NCI-H82 (cell line): Measurements from ENCODE around the gene IFITM1.
A peak's percentile ranks its signal among the peaks of the same experiment; 100 is the strongest.
"Not testable (repeated sequence)": the region's sequence is repeated elsewhere in the genome, so short reads cannot be mapped to it uniquely, and the experiment has no call there.

Experiments
- DNase-seq: peaks from one replicate; lab custom pipeline; 2025; lab: John Stamatoyannopoulos, UW

The IFITM1 gene

DNA sequence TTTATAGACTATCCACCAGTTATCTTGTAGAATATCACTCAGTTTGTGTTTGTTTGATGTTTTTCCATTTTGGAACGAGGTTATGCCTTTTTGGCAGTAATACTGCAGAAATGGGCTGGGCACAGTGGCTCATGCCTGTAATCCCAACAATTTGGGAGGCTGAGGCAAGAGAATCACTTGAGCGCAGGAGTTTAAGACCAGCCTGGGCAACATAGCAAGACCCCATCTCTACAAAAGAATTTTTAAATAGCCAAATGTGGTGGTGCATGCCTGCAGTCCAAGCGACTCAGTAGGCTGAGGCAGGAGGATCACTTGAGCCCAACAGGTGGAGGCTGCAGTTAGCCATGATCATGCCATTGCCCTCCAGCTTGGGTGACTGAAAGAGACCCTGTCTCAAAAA, 32.7 kb downstream of the IFITM1 start:
- no peak for DNase-seq

GRCh38 chr11:349270-349954, 35.6 kb downstream of the IFITM1 start:
- DNase-seq: not testable (repeated sequence)

DNA sequence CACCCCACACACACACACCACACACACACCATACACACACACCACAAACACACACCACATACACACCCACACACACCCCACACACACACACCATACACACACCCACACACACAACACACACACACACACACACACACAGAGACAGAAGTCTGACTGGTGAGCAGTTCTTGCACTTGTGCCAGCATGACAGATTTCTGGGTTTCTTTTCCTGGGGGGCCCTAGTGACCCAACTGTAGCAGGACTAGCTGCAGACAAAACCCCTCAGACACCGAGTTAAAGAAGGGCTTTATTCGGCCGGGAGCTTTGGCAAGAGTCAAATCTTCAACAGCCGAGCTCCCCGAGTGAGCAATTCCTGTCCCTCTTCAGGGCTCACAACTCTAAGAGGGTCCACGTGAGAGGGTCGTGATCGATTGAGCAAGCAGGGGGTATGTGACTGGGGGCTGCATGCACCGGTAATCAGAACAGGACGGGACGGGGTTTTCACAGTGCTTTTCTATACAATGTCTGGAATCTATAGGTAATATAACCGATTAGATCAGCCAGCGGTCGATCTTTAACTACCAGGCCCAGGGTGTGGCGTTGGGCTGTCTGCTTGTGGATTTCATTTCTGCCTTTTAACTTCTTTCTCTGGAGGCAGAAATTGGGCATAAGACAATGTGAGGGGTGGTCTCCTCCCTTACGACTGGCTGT, 36.3 kb downstream of the IFITM1 start:
- DNase-seq: not testable (repeated sequence)

GRCh38 chr11:350723-351255, 36.9 kb downstream of the IFITM1 start:
- no peak for DNase-seq

DNA sequence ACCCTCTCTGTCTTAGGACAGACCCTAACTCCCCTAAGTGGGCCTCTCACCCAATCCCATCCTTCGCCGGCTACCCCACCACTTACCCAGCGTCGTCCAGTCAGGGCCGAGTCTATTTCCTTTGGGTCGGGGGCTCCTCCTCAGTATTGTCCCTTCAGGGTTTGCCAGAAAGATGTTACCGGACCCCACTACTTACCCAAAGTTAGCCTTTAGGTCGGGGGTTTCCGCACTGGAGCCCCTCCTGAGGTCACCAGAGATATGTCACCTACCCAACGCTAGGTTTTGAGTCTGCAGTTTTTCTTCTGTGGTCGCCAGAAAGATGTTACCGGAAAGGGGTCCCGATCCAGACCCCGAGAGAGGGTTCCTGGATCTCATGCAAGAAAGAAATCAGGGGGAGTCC, 37.6 kb downstream of the IFITM1 start:
- DNase-seq: no peak

GRCh38 chr11:352456-353031, 38.7 kb downstream of the IFITM1 start:
- DNase-seq: no peak

DNA sequence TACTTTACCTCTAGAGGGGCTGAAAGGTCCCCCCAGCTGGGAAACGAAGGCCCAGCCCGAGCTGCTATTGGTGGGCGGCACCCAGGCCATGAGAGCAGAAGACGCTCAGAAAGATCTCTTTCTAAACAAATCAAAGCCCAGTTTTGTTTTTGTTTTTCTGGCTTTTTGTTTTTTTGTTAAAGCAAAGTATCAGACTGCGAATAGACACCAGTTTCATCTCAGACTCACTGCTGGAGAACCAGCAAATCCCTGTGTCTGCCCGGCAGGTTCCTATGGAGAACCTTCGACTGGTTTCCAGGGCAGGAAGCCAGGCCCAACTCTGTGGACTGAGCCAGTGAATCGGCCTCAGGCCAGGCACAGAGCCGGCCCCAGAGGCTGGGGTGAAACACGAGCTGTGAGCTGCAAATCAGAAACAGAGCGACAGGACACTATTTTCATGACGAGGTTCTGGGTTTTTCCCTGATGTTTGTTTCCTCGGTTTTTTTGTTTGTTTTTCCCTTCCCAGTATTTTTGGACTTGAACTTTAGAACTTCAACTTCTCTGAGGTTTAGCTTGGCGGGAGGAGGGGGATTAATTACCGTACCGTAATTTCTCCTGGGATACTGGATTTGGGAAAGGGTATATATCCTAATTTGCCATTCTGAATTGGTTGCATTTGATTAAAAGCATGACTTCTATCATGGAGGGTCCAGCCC, 39.5 kb downstream of the IFITM1 start:
- DNase-seq: no peak

GRCh38 chr11:355581-356458, 42.0 kb downstream of the IFITM1 start:
- DNase-seq: peak; percentile 88

DNA sequence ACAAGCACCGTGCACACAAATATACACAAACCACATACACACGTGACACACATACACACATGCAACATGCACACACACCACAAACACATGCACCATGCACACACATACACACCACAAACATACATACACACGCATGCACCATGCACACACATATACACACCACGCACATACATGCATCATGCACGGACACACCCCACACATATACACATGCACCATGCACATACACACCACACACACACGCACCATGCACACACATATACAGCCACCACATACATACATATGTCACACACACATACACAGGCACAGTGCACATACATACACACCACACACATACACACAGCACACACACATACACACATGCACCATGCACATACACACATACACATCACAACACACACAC, 42.8 kb downstream of the IFITM1 start:
- DNase-seq: no peak

DNA sequence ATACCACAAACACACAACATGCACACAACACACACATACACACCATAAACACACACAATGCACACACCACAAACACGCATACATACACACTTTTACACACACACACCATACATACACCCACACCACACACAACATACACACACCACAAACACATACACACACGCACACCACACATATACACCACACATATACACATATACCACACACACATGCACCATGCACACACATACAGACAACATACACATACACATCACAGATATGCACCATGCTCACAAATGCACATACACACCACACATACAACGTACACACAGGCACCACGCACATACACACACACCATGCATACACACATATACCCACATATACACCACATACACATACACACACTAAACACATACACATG, 43.7 kb downstream of the IFITM1 start:
- no peak for DNase-seq

DNA sequence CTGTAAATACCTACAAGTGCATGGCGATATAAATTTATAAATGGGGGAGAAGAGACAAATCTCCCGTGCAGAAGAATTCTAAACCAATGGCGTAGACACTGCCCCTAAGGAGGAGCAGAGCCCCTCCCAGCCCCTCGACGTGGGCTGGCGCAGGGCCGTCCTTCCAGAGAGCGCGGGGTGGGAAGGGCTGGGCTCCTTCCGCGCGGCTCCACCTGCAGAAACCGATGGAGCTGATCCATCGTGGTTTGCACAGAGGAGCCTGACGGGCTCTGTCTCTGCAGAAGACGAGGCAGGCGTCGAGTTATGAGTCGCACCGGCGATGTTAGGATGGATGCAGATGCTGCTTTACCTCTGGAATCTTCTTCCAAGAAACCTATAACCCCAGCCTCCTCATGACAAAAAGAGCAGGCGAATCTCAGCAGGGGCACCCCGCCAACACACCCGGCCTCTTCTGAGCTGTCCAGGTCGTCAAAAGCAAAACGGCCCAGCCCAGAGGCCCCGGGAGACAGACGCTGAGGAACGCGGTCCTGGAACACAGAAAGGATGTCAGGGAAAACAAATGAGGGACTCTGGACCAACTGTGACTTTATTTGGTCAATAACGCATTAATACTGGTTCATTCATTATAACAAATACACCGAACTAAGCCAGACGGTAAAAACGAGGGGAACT, 44.4 kb downstream of the IFITM1 start:
- DNase-seq: no peak

- DNase-seq: no peak
Measured at GRCh38 chr11:359181-359714, 45.4 kb downstream of the IFITM1 start.

DNA sequence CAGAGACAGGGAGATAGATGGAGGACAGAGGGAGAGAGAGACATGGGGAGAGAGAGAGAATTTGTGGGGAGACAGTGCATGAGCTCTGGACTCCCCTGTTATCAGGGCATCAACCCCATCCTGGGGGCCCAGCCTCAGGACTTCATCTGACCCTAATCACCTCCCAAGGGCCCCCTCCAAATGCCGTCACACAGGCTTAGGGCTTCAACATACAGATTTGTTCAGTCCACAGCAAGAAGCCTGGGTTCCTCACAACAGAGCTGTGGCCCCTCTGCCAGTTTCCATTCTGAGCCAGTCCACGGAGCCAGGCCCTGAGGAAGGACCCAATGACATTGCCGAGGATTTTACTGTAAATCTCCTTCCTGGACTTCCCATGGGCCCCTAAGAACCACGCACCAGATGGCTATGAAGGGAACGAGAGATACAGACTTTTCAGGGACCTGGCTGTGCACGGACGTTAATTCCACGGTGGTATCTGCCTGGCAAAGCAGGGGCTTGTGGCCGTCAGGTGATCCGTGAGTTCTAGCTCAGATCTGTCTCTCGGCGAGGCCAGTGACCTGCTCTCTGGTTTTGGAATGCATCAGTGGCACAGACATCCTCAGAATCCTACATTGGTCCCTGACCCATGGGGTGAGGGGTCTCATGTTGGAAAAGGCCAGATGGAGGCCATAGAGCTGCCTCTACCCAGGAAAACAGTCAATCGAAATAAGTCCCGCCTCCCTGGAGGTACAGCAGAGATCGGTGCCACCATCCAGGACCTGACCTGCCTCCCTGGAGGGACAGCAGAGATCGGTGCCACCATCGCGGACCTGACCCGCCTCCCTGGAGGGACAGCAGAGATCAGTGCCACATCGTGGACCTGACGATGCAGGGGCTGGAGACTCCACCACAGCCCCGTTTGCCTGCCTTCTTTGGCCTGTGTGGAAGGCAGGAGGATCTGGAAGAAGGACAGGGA, 46.8 kb downstream of the IFITM1 start:
- DNase-seq: peak; percentile 69

GRCh38 chr11:362642-363442, 49.0 kb downstream of the IFITM1 start:
- no peak for DNase-seq

DNA sequence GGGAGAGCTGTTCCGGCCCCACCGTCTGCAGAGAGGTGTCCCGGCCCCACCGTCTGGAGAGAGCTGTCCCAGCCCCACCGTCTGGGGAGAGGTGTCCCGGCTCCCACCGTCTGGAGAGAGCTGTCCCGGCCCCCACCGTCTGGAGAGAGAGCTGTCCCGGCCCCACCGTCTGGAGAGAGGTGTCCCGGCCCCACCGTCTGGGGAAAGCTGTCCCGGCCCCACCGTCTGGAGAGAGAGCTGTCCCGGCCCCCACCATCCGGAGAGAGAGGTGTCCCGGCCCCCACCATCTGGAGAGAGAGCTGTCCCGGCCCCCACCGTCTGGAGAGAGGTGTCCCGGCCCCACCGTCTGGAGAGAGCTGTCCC, 49.6 kb downstream of the IFITM1 start:
- not testable (repeated sequence) for DNase-seq

- DNase-seq: peak; percentile 71
Measured at GRCh38 chr11:363948-364761, 50.3 kb downstream of the IFITM1 start.
